HCT116 (cell line): ENCODE results near the gene SCG3. TPM values are rescaled to one million over a fixed set of nuclear protein-coding genes. Genes with fewer than 3 reads are reported as not detected.

Experiments used
- ATAC-seq: fragments of 200-7000 bp; cut with Tn5 transposase; 2 replicates; pipeline ENCODE4 v1.9.1; 2020; ENCODE audit warnings: mild to moderate bottlenecking, moderate library complexity
- BruUV-seq: library from RNA; stranded (reverse); fragments of 400-500 nt; replicated peaks from 2 replicates; lab custom pipeline; 2021; lab: Mats Ljungman, UMichigan
- CTCF ChIA-PET: fragments of 300-600 bp; sonication (Branson Sonifier 250); formaldehyde crosslinking; loops from one replicate; lab custom pipeline; 2021; ENCODE audit warnings: antibody characterized with exemption; lab: Charles Lee
- POLR2A ChIA-PET: fragments of 300-600, 350-600 bp; sonication (Branson Sonifier 250); formaldehyde crosslinking; loops from one replicate; lab custom pipeline; 2021; ENCODE audit warnings: antibody characterized with exemption; lab: Charles Lee
- RAD21 ChIA-PET, 2 experiments: fragments of 300-600 bp; sonication (Branson Sonifier 250); formaldehyde crosslinking; loops; one replicate each; lab custom pipeline; 2023; ENCODE audit warnings: low total read pairs in 2 of 2; ENCODE audit not compliant: uncharacterized antibody in 2 of 2, unreplicated experiment in 2 of 2, low non-redundant PET in 1 of 2; lab: Charles Lee
- DNase-seq: peaks from one replicate; pipeline ENCODE4 v3.0.0-alpha.2; 2010; ENCODE audit warnings: low read depth, low spot score
- H2AFZ ChIP-seq: fragments of 200-600 bp; shearing (Covaris generic), sonication (generic); 2 replicates; pipeline ENCODE4 v1.6.1; 2017; ENCODE audit warnings: low read depth, mixed run types, mixed read lengths, antibody characterized with exemption, low read length; ENCODE audit not compliant: poor library complexity, severe bottlenecking
- H3K27ac ChIP-seq: 2 replicates; pipeline ENCODE4 v1.5.1; 2012; ENCODE audit warnings: low read depth, low read length
- H3K27me3 ChIP-seq: fragments of 200-600 bp; sonication (generic); 2 replicates; pipeline ENCODE4 v1.6.1; 2016; ENCODE audit warnings: mixed run types, low read length, mixed read lengths; ENCODE audit not compliant: insufficient read depth
- H3K36me3 ChIP-seq, 2 experiments: fragments of 200-500 bp in 1 of 2; fragments of 200-600 bp in 1 of 2; sonication (Bioruptor generic) in 1 of 2; sonication (generic) in 1 of 2; 2 replicates each; pipeline versions ENCODE4 v1.5.1 to v1.6.1; 2014 to 2016; ENCODE audit warnings: low read length in 2 of 2, inconsistent platforms in 1 of 2, mixed read lengths in 1 of 2, mixed run types in 1 of 2; ENCODE audit not compliant: insufficient read depth in 2 of 2, control insufficient read depth in 1 of 2
- H3K4me1 ChIP-seq, 2 experiments: fragments of 200-600 bp in 1 of 2; sonication (generic) in 1 of 2; 2 replicates each; pipeline versions ENCODE4 v1.5.1 to v1.6.1; 2012 to 2017; ENCODE audit warnings: low read length in 2 of 2, inconsistent platforms in 1 of 2, mild to moderate bottlenecking in 1 of 2, mixed read lengths in 1 of 2, mixed run types in 1 of 2, moderate library complexity in 1 of 2; ENCODE audit not compliant: insufficient read depth in 2 of 2, control insufficient read depth in 1 of 2
- H3K4me2 ChIP-seq: fragments of 200-600 bp; sonication (generic); 2 replicates; pipeline ENCODE4 v1.6.1; 2017; ENCODE audit warnings: mixed run types, low read length, mixed read lengths
- H3K4me3 ChIP-seq, 2 experiments: fragments of 200-600 bp in 1 of 2; sonication (generic) in 1 of 2; replicated peaks in 1 of 2; 2 replicates each; pipeline ENCODE4 v1.5.1; 2011 to 2016; ENCODE audit warnings: low read length in 2 of 2, control low read depth in 1 of 2, low read depth in 1 of 2, mild to moderate bottlenecking in 1 of 2, mixed read lengths in 1 of 2, mixed run types in 1 of 2
- H3K79me2 ChIP-seq: fragments of 200-600 bp; sonication (generic); 2 replicates; pipeline ENCODE4 v1.6.1; 2017; ENCODE audit warnings: mild to moderate bottlenecking, mixed run types, low read length, moderate library complexity, mixed read lengths; ENCODE audit not compliant: insufficient read depth
- H3K9ac ChIP-seq: fragments of 200-600 bp; sonication (generic); 2 replicates; pipeline ENCODE4 v1.6.1; 2016; ENCODE audit warnings: low read length, mixed read lengths
- H3K9me2 ChIP-seq: fragments of 200-600 bp; sonication (generic), shearing (Covaris generic); 2 replicates; pipeline ENCODE4 v1.6.1; 2017; ENCODE audit warnings: mixed run types, mild to moderate bottlenecking, moderate library complexity; ENCODE audit not compliant: insufficient read depth
- H3K9me3 ChIP-seq, 2 experiments: fragments of 200-500 bp in 1 of 2; fragments of 200-600 bp in 1 of 2; sonication (Bioruptor generic) in 1 of 2; sonication (generic) in 1 of 2; 2 replicates each; pipeline ENCODE4 v1.6.1; 2014 to 2017; ENCODE audit warnings: low read length in 2 of 2, mixed read lengths in 2 of 2, inconsistent platforms in 1 of 2, low read depth in 1 of 2, mild to moderate bottlenecking in 1 of 2, mixed run types in 1 of 2, moderate library complexity in 1 of 2; ENCODE audit not compliant: control insufficient read depth in 1 of 2, insufficient read depth in 1 of 2
- H4K20me1 ChIP-seq: fragments of 200-600 bp; sonication (generic), shearing (Covaris generic); 2 replicates; pipeline ENCODE4 v1.6.1; 2017; ENCODE audit warnings: mixed run types, mild to moderate bottlenecking, moderate library complexity; ENCODE audit not compliant: insufficient read depth
- ELF1 ChIP-seq: IDR thresholded peaks from 2 replicates; pipeline ENCODE4 v1.6.1; 2012; ENCODE audit warnings: low read depth, borderline replicate concordance
- EZH2phosphoT487 ChIP-seq: fragments of 200-600 bp; IDR thresholded peaks from 2 replicates; pipeline ENCODE4 v1.6.1; 2018; ENCODE audit warnings: antibody characterized with exemption, borderline replicate concordance
- RAD21 ChIP-seq: IDR thresholded peaks from 2 replicates; pipeline ENCODE4 v1.6.1; 2012; ENCODE audit warnings: low read depth, mild to moderate bottlenecking
- SRF ChIP-seq: IDR thresholded peaks from 2 replicates; pipeline ENCODE4 v1.6.1; 2012; ENCODE audit warnings: low read depth
- TCF7L2 ChIP-seq: IDR thresholded peaks from 2 replicates; pipeline ENCODE4 v1.7.0; 2011; ENCODE audit warnings: borderline replicate concordance, inconsistent platforms; ENCODE audit not compliant: insufficient read depth, insufficient read length; ENCODE audit errors: extremely low read depth
- ZNF274 ChIP-seq: fragments of 200-500 bp; sonication (Bioruptor generic); IDR thresholded peaks from 2 replicates; pipeline ENCODE4 v1.6.1; 2014; ENCODE audit warnings: mild to moderate bottlenecking, low read depth, low read length, inconsistent platforms
- intact Hi-C: fragments of 100-400 bp; cut with micrococcal nuclease; formaldehyde crosslinking; loops from 2 replicates; pipeline ENCODE4 v1.10.0; 2022
- total RNA-seq: library from RNA; stranded (reverse); gene quantifications from one replicate; pipeline ENCODE4 v1.2.1, GENCODE V29; 2021; ENCODE audit not compliant: unreplicated experiment
- TF ChIP-seq, protein P1 (sequence below): IDR thresholded peaks from 2 replicates; pipeline ENCODE4 v1.6.1; 2012
- TF ChIP-seq, protein P2 (sequence below), 3 experiments: fragments of 200-600 bp in 1 of 3; sonication (generic) in 1 of 3; IDR thresholded peaks in 2 of 3; conservative IDR thresholded peaks in 1 of 3; 2 replicates each; pipeline ENCODE4 v1.5.1; 2012 to 2017; ENCODE audit warnings: low read depth in 2 of 3, low read length in 2 of 3, antibody characterized with exemption in 1 of 3, borderline replicate concordance in 1 of 3, control low read depth in 1 of 3, mild to moderate bottlenecking in 1 of 3, mixed read lengths in 1 of 3, mixed run types in 1 of 3, moderate library complexity in 1 of 3; ENCODE audit not compliant: insufficient read depth in 1 of 3

Gene SCG3
- total RNA-seq, 1 experiment from 2014 or later: not detected

- H3K4me1 ChIP-seq: peaks cover 8 to 14% of the 10 kb centered on the region in 2 experiments; a peak in 3 of 4 replicates
- H3K9me2 ChIP-seq: no peaks in the 10 kb centered on the region
- no peak overlapping the region for H2AFZ ChIP-seq
- no peaks in the 10 kb centered on the region; the same call in 1 of the 2 replicates for H3K79me2 ChIP-seq
- ChIA-PET RAD21 (no interaction called here), CTCF (interaction anchor here (1.1 kb wide), 1 partner anchor 44 kb away, joined by 3 read pairs; no protein-coding TSS in a partner anchor), POLR2A (no interaction called here)
- ATAC-seq: no peak
- H3K9ac ChIP-seq: no peak overlapping the region
- H3K4me2 ChIP-seq: no peak overlapping the region
- TF ChIP-seq ELF1: no peak
- no peak for TF ChIP-seq TCF7L2
- TF ChIP-seq ZNF274: no peak
- TF ChIP-seq SRF: no peak
- TF ChIP-seq, protein P1, sequence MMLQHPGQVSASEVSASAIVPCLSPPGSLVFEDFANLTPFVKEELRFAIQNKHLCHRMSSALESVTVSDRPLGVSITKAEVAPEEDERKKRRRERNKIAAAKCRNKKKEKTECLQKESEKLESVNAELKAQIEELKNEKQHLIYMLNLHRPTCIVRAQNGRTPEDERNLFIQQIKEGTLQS: no peak
- no peak for TF ChIP-seq EZH2phosphoT487
- BruUV-seq: no TSS peak
- no peak overlapping the region for H3K4me3 ChIP-seq
- intact Hi-C loops: no loop called here
- no peaks in the 10 kb centered on the region for H3K36me3 ChIP-seq
- no peak for DNase-seq
- no peaks in the 10 kb centered on the region for H3K27me3 ChIP-seq
- no peak overlapping the region for H3K27ac ChIP-seq
- H3K9me3 ChIP-seq: no peaks in the 10 kb centered on the region
- no peaks in the 10 kb centered on the region for H4K20me1 ChIP-seq
Measured at GRCh38 chr15:51732646-51733045, 51.3 kb downstream of the SCG3 start.

DNA sequence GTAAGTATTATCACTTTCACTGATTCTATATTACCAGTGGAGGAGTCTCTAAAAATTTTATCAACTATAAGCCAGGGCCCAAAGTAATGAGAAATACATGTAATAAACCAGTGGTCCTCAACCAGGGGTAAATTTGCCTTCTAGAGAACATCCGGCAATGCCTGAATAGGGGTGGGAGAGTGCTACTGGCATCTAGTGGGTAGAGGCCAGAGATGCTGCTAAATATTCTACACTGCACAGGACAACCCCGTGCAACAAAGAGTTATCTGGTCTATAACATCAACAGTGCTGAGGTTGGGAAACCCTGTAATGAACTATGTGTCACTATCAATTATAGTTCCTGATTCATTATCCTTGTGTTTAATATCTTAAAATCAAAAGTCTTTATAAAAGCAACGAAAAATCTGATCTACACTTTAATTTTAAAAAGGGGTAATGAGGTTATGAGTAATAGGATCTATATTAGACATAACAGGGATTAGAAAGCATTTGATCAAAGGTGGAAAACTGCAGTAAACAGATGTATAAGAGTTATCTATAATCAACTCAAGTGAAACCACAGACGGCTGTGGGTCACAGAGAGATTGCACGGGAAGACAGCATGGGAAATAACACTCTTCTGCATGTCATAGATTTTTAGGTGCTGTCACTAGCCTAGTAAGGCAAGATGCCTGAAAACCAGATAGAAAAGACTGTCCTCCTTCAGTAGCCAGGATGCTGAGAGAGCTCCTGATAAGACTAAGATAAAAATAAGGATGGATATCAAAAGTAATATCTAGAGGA, 54.1 kb downstream of the SCG3 start:
- TF ChIP-seq, protein P2, sequence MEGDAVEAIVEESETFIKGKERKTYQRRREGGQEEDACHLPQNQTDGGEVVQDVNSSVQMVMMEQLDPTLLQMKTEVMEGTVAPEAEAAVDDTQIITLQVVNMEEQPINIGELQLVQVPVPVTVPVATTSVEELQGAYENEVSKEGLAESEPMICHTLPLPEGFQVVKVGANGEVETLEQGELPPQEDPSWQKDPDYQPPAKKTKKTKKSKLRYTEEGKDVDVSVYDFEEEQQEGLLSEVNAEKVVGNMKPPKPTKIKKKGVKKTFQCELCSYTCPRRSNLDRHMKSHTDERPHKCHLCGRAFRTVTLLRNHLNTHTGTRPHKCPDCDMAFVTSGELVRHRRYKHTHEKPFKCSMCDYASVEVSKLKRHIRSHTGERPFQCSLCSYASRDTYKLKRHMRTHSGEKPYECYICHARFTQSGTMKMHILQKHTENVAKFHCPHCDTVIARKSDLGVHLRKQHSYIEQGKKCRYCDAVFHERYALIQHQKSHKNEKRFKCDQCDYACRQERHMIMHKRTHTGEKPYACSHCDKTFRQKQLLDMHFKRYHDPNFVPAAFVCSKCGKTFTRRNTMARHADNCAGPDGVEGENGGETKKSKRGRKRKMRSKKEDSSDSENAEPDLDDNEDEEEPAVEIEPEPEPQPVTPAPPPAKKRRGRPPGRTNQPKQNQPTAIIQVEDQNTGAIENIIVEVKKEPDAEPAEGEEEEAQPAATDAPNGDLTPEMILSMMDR (IDR thresholded peaks at IDR 0.05 in 2 of 3, conservative IDR thresholded peaks at IDR 0.05 in 1 of 3; ENCODE audit: borderline replicate concordance in 1 of 3, insufficient read depth in 1 of 3, low read depth in 2 of 3, low read length in 2 of 3): 0 out of 6 replicates have a peak, but pooled peaks of 1 of the 3 experiments have one; percentile 7
- no peak for TF ChIP-seq EZH2phosphoT487
- peak; percentile 22; the same call in 1 of the 2 replicates for TF ChIP-seq RAD21
- TF ChIP-seq, all 23 proteins: peak for 2
- ChIA-PET RAD21 (no interaction called here), CTCF (interaction anchor here (0.7 to 2.2 kb wide), 3 partner anchors 42 to 351 kb away, joined by 3 to 6 read pairs (median 4); no protein-coding TSS in a partner anchor), POLR2A (no interaction called here)
- BruUV-seq: no TSS peak
- no peak for ATAC-seq
- Histone ChIP-seq H3K4me2 (no peak overlapping the region), H3K9me2 (no peaks in the 10 kb centered on the region), H3K9me3 (no peaks in the 10 kb centered on the region), H3K36me3 (no peaks in the 10 kb centered on the region), H3K79me2 (no peaks in the 10 kb centered on the region; the same call in 1 of the 2 replicates), H2AFZ (no peak overlapping the region), H3K9ac (no peak overlapping the region), H3K27me3 (no peaks in the 10 kb centered on the region), H3K27ac (no peak overlapping the region), H3K4me3 (no peak overlapping the region), H4K20me1 (no peaks in the 10 kb centered on the region), H3K4me1 (peaks cover 12 to 19% of the 10 kb centered on the region in 2 experiments)
- intact Hi-C loops: no loop called here
- DNase-seq: no peak
